ENCODE measurements around the gene F2RL3. TPM values are rescaled to one million over a fixed set of nuclear protein-coding genes. Genes with fewer than 3 reads are reported as not detected.

Gene F2RL3
- total and polyA plus RNA-seq, 12 donors = 0.13 to 8.3 (median 1.3) TPM

DNA sequence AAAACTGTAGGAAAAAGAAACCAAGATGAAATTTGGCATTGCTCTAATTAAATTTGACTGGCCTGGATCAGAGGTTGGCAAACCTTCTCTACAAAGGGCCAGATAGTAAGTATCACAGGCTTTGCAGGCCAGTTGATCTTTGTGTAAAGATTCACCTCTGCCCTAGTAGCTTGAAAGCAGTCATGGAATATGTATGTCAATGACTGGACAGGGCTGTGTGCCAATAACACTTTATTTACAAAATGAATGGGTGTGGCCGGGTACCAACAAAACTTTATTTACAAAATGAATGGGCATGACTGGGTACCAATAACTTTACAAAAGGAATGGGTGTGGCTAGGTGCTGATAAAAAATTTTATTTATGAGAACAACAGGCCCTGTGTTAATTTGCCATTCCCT is 39.6 kb upstream of the F2RL3 start:
- no peak for ATAC-seq
- H3K4me1 ChIP-seq = peaks cover 0 to 9% (median 0%) of the 10 kb centered on the region in 9 donors
- no peaks in the 10 kb centered on the region for H3K9me3 ChIP-seq
- peaks cover 6 to 100% (median 52%) of the 10 kb centered on the region in 9 donors for H3K36me3 ChIP-seq
- no peak for TF ChIP-seq CTCF (IDR thresholded peaks at IDR 0.05)
- WGBS, 2 donors = 96 to 97% methylated on average over 1 of the region's 1 CpG
- no peak overlapping the region for H3K27ac ChIP-seq
- no peak overlapping the region for H3K4me3 ChIP-seq
- no peak for DNase-seq
- no peaks in the 10 kb centered on the region for H3K27me3 ChIP-seq
- intact Hi-C loops (cut with DNase I) = no loop called here

DNA sequence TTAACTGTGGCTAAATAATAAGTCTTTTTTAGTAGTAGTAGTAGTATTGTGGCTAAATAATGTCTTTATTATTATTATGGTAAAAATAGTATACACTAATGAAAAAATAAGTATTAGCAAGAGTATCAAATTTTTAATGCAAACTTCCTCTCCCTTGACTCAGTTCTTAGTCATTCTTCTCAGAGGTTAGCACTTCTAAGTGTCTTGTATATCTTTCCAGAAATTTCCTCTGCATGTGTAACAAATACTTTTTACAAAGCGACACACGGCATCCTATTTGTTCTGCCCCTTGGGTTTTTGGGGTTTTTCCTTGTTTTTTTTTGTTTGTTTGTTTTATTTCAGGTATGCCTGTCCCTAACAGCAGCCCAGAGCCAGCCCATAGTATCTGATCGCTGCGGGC is 38.7 kb upstream of the F2RL3 start:
- WGBS, 2 donors = 98% methylated on average over 4 of the region's 4 CpGs
- no peak for TF ChIP-seq CTCF (IDR thresholded peaks at IDR 0.05)
- H3K4me3 ChIP-seq = no peak overlapping the region

DNA sequence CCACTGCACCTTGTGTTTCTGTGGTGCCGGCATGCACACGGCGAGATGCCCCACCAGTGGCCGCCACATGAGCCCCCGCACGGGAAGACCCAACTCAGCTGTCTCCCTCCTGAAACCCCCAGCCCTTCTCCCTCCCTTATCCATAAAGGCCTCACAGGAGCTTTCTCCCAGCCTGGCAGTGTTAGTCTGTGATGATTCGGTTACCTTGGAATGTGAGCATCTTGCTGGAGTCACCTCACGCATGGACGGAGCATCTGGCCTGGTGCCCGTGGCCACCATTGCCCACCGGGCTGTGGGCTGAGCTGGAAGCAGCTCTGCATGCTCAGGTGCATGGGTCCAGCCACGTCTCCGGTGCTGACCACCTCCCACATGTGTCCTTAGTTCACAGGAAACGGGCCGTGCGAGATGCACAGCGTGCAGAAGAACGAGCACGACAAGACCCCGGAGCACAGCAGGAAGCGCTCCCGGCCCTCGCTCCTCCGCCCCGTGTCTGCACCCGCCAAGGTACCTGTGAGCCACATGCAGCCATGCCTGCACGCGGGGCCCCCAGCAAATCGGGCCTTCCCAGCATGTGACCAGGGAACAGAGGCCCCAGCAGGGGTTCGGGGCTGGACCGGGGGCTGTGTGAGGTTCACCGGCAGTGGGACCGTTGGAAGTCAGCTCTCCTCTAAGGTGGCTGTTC is 37.6 kb upstream of the F2RL3 start:
- Histone ChIP-seq H3K36me3 (peaks cover 6 to 100% (median 53%) of the 10 kb centered on the region in 9 donors), H3K27ac (no peak overlapping the region), H3K4me1 (peaks cover 0 to 9% (median 0%) of the 10 kb centered on the region in 9 donors), H3K27me3 (no peaks in the 10 kb centered on the region), H3K4me3 (no peak overlapping the region), H3K9me3 (no peaks in the 10 kb centered on the region)
- DNase-seq = no peak
- intact Hi-C loops (cut with DNase I) = no loop called here
- ATAC-seq = no peak
- WGBS, 2 donors = 93 to 94% methylated on average over 33 of the region's 33 CpGs
- no peak for TF ChIP-seq CTCF (IDR thresholded peaks at IDR 0.05)

More for the DNA sequence above, 38.7 kb upstream of the F2RL3 start:
- Histone ChIP-seq H3K27ac (no peak overlapping the region), H3K9me3 (no peaks in the 10 kb centered on the region), H3K27me3 (no peaks in the 10 kb centered on the region), H3K36me3 (peaks cover 6 to 100% (median 53%) of the 10 kb centered on the region in 9 donors), H3K4me1 (peaks cover 0 to 9% (median 0%) of the 10 kb centered on the region in 9 donors)
- DNase-seq = no peak
- no peak for ATAC-seq
- intact Hi-C loops (cut with DNase I) = no loop called here

GRCh38 chr19:16853066-16853465 is 35.7 kb upstream of the F2RL3 start:
- Histone ChIP-seq H3K36me3 (peaks cover 6 to 99% (median 41%) of the 10 kb centered on the region in 9 donors), H3K4me1 (peaks cover 0 to under 1% (median 0%) of the 10 kb centered on the region in 9 donors), H3K27ac (no peak overlapping the region), H3K4me3 (no peak overlapping the region), H3K9me3 (no peaks in the 10 kb centered on the region), H3K27me3 (no peaks in the 10 kb centered on the region)
- TF ChIP-seq CTCF (IDR thresholded peaks at IDR 0.05) = no peak
- no peak for DNase-seq
- intact Hi-C loops (cut with DNase I) = no loop called here
- ATAC-seq = no peak
- 92 to 95% methylated on average over 7 of the region's 7 CpGs for WGBS, 2 donors

Data from heart right ventricle (tissue), 16 donors.